Gastrocnemius medialis (tissue), 4 donors: ENCODE results near the gene PRKAR2B.

Experiments used
- CTCF ChIP-seq, 5 experiments: fragments of 450-650 bp in 3 of 5; fragments of 200-600 bp in 2 of 5; sonication (generic) in 2 of 5; IDR thresholded peaks in 4 of 5; conservative IDR thresholded peaks in 1 of 5; 1 replicate in 4 of 5; 2 replicates in 1 of 5; pipeline ENCODE4 v1.5.1; 2016 to 2019; ENCODE audit warnings: antibody characterized with exemption in 5 of 5, mild to moderate bottlenecking in 3 of 5, moderate library complexity in 3 of 5
- POLR2A ChIP-seq, 2 donors: fragments of 450-650 bp; IDR thresholded peaks; one replicate each; pipeline ENCODE4 v1.6.1; 2017; ENCODE audit warnings: antibody characterized with exemption in 2 of 2, mild to moderate bottlenecking in 2 of 2, moderate library complexity in 2 of 2

GRCh38 chr7:107173191-107173590 is 128.7 kb downstream of the PRKAR2B start:
- TF ChIP-seq CTCF (IDR thresholded peaks at IDR 0.05 in 4 of 5, conservative IDR thresholded peaks at IDR 0.05 in 1 of 5) (no peak), POLR2A (IDR thresholded peaks at IDR 0.05) (no peak)
